OCI-LY3 (cell line): ENCODE data around the gene TAF11L13.
"Not testable (repeated sequence)": the region's sequence is repeated elsewhere in the genome, so short reads cannot be mapped to it uniquely, and the experiment has no call there.

Experiments used
- EZH2phosphoT487 ChIP-seq: fragments of 200-600 bp; shearing (Covaris generic); IDR thresholded peaks from 2 replicates; pipeline ENCODE4 v1.6.1; 2018; ENCODE audit warnings: antibody characterized with exemption, mixed run types, low read depth
- TF ChIP-seq, protein P1 (sequence below): fragments of 200-600, 300-600 bp; sonication (generic); IDR thresholded peaks from 2 replicates; pipeline ENCODE4 v1.5.1; 2014; ENCODE audit warnings: antibody characterized with exemption, low read length, low read depth

DNA sequence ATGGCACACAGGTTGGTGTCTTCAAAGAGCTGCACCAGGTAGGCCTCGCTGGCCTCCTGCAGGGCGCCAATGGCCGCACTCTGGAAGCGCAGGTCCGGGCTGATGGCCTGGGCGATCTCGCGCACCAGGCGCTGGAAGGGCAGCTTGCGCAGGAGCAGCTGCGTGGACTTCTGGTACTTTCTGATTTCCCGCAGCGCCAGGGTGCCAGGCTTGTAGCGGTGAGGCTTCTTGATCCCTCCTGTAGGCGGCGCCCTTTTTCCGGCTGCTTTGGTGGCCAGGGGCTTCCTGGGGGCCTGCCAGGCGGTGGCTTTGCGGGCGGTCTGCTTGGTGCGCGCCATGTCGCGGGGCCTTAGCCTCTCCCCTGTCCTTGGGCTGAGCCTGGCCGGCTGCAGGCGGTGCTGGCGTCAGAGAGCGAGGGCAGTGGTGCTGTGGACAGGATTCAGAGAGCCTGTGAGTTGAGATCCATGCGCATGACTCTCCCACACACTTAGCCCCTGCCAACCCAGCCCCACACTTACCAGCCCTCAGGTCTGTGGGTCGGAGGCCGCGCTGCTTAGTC is 23.4 kb downstream of the TAF11L13 start:
- TF ChIP-seq, protein P1, sequence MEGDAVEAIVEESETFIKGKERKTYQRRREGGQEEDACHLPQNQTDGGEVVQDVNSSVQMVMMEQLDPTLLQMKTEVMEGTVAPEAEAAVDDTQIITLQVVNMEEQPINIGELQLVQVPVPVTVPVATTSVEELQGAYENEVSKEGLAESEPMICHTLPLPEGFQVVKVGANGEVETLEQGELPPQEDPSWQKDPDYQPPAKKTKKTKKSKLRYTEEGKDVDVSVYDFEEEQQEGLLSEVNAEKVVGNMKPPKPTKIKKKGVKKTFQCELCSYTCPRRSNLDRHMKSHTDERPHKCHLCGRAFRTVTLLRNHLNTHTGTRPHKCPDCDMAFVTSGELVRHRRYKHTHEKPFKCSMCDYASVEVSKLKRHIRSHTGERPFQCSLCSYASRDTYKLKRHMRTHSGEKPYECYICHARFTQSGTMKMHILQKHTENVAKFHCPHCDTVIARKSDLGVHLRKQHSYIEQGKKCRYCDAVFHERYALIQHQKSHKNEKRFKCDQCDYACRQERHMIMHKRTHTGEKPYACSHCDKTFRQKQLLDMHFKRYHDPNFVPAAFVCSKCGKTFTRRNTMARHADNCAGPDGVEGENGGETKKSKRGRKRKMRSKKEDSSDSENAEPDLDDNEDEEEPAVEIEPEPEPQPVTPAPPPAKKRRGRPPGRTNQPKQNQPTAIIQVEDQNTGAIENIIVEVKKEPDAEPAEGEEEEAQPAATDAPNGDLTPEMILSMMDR: not testable (repeated sequence)
- not testable (repeated sequence) for TF ChIP-seq EZH2phosphoT487
